Upper lobe of right lung (tissue), 1 donor: ENCODE data around the gene CST5. TPM values are rescaled to one million over a fixed set of nuclear protein-coding genes. Genes with fewer than 3 reads are reported as not detected.
A peak's percentile ranks its signal among the peaks of the same experiment; 100 is the strongest.
"Not testable (repeated sequence)": the region's sequence is repeated elsewhere in the genome, so short reads cannot be mapped to it uniquely, and the experiment has no call there.

ENCODE experiments used
- ATAC-seq: fragments of 200-7000 bp; cut with Tn5 transposase; one replicate; pipeline ENCODE4 v1.9.1; 2020; ENCODE audit warnings: mild to moderate bottlenecking, moderate library complexity
- DNase-seq: peaks from one replicate; pipeline ENCODE4 v3.0.0-alpha.2; 2020
- H3K27ac ChIP-seq: fragments of 200-600 bp; one replicate; pipeline ENCODE4 v1.8.0; 2022
- H3K27me3 ChIP-seq: fragments of 200-600 bp; one replicate; pipeline ENCODE4 v1.8.0; 2022; ENCODE audit warnings: mild to moderate bottlenecking
- H3K36me3 ChIP-seq: fragments of 200-600 bp; one replicate; pipeline ENCODE4 v1.8.0; 2022
- H3K4me1 ChIP-seq: fragments of 200-600 bp; one replicate; pipeline ENCODE4 v1.8.0; 2022
- H3K4me3 ChIP-seq: fragments of 200-600 bp; one replicate; pipeline ENCODE4 v1.8.0; 2022; ENCODE audit warnings: mild to moderate bottlenecking
- H3K9me3 ChIP-seq: fragments of 200-600 bp; one replicate; pipeline ENCODE4 v1.8.0; 2022
- CTCF ChIP-seq: fragments of 200-600 bp; IDR thresholded peaks from one replicate; pipeline ENCODE4 v1.8.0; 2022; ENCODE audit warnings: antibody characterized with exemption
- intact Hi-C: fragments of 100-400 bp; cut with DNase I; formaldehyde crosslinking; loops from one replicate; pipeline ENCODE4 v1.11.0; 2022
- total RNA-seq: library from RNA; stranded (reverse); fragmentation: NEBNext Ultra II Directional; extraction: Animal tissue kit (Norgen Biotek cat#: 25700); gene quantifications from one replicate; pipeline ENCODE4 v1.2.1, GENCODE V29; 2021
- donor health status: DM: no; HTN: yes; CAD: no; lungs with severe emphysema.

The CST5 gene
- total RNA-seq, 1 donor from 2014 or later = 0.55 TPM

GRCh38 chr20:23856736-23857135 lies 22.8 kb downstream of the CST5 start:
- intact Hi-C loops = no loop called here
- Histone ChIP-seq H3K4me3 (no peak overlapping the region), H3K27me3 (no peaks in the 10 kb centered on the region), H3K4me1 (no peaks in the 10 kb centered on the region), H3K36me3 (no peaks in the 10 kb centered on the region), H3K27ac (no peak overlapping the region), H3K9me3 (no peaks in the 10 kb centered on the region)
- ATAC-seq (no peak), DNase-seq (no peak)
- TF ChIP-seq CTCF = no peak

- no peak for TF ChIP-seq CTCF
- Histone ChIP-seq H3K4me1 (no peaks in the 10 kb centered on the region), H3K36me3 (no peaks in the 10 kb centered on the region), H3K27me3 (no peaks in the 10 kb centered on the region), H3K9me3 (no peaks in the 10 kb centered on the region), H3K4me3 (no peak overlapping the region), H3K27ac (no peak overlapping the region)
- ATAC-seq = peak; percentile 10
- no peak for DNase-seq
- intact Hi-C loops = no loop called here
These were observed 23.3 kb downstream of the CST5 start for GRCh38 chr20:23856226-23856625.

- intact Hi-C loops = no loop called here
- Histone ChIP-seq H3K4me1 (no peaks in the 10 kb centered on the region), H3K4me3 (no peak overlapping the region), H3K27ac (no peak overlapping the region), H3K27me3 (no peaks in the 10 kb centered on the region), H3K36me3 (no peaks in the 10 kb centered on the region), H3K9me3 (no peaks in the 10 kb centered on the region)
- no peak for TF ChIP-seq CTCF
- DNase-seq (no peak), ATAC-seq (no peak)
These were observed 37.9 kb downstream of the CST5 start for GRCh38 chr20:23841693-23842092.

- no peaks in the 10 kb centered on the region for H3K36me3 ChIP-seq
- no peaks in the 10 kb centered on the region for H3K27me3 ChIP-seq
- ATAC-seq (no peak), DNase-seq (no peak)
- intact Hi-C loops = no loop called here
- H3K4me1 ChIP-seq = no peaks in the 10 kb centered on the region
- no peak for TF ChIP-seq CTCF
- H3K27ac ChIP-seq = no peak overlapping the region
- no peak overlapping the region for H3K4me3 ChIP-seq
- no peaks in the 10 kb centered on the region for H3K9me3 ChIP-seq
These were observed 43.8 kb downstream of the CST5 start for GRCh38 chr20:23835716-23836115.

GRCh38 chr20:23832775-23833513 lies 46.6 kb downstream of the CST5 start:
- Histone ChIP-seq H3K27me3 (no peaks in the 10 kb centered on the region), H3K4me1 (no peaks in the 10 kb centered on the region), H3K36me3 (no peaks in the 10 kb centered on the region), H3K9me3 (no peaks in the 10 kb centered on the region), H3K4me3 (no peak overlapping the region), H3K27ac (no peak overlapping the region)
- intact Hi-C loops = no loop called here
- TF ChIP-seq CTCF = no peak
- ATAC-seq = no peak
- DNase-seq = no peak

GRCh38 chr20:23831961-23832360 lies 47.6 kb downstream of the CST5 start:
- H3K27me3 ChIP-seq, intact Hi-C loops, H3K27ac ChIP-seq, H3K9me3 ChIP-seq, H3K4me1 ChIP-seq, H3K4me3 ChIP-seq, H3K36me3 ChIP-seq, DNase-seq: not testable (repeated sequence)
- peak; percentile 24 for ATAC-seq
